GM21360 (cell line): ENCODE data around the gene TMEM178B.
"Not testable (repeated sequence)": the region's sequence is repeated elsewhere in the genome, so short reads cannot be mapped to it uniquely, and the experiment has no call there.

ENCODE experiments used
- ATAC-seq: cut with Tn5 transposase; IDR thresholded peaks from one replicate; pipeline ENCODE4 v1.9.1; 2021; ENCODE audit warnings: mild to moderate bottlenecking, moderate library complexity; ENCODE audit not compliant: unreplicated experiment

The TMEM178B gene

DNA sequence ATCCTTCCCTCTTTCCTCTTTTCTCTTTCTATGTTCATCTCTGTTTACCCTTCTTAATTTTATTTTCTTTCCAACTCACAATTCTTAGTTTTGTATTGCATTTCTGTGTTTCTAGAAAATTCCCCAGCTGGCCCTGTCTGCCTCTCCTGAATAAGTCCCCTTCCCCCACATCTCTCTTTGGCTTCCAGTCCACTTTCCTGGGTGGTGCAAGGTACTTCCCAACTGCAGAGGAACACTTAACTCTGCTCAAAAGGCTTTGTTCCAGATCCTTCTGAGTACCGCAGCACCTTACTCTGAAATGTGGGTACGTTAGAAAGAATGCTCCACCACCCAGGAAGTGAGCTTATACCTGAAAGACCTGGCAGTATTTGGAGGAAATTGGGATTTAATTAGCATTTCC lies 227.0 kb downstream of the TMEM178B start:
- ATAC-seq, result no peak

DNA sequence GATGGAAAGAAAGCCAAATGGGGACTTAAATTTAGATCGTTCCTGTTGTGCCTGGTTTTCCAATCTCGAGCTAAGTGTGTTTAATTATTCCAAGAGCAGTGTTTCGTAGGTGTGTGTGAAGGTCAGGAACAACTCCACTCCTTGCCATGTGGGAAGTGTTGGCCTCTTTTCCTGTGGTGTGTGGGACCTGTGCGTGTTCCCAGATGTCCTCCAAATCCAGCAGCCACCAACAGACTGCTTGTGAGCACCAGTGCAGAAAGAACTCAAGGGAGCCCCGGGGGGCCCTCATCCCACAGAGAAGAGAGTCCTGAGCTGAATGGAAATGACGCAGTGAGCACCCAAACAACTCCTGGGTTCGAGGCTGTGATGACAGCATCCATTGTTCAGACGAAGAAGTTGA lies 227.7 kb downstream of the TMEM178B start:
- ATAC-seq, result no peak

DNA sequence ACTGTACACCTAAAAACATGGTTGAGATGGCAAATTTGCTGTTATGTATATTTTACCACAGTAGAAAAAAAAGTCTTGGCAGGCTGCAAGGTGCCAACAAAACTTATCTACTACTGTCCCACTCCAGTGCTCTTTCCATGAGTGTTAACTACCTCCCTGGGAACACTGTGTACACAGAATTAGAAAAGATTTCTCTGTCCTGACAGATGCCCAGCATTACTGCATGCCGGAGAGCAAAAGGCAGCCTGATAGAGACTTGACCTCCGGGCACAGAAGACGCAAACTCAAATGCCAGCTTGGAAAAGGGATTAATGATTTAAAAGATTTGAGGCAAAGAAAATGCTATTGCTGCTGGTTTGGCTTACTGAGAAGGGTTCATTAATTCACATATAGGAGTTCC lies 228.8 kb downstream of the TMEM178B start:
- ATAC-seq, result no peak

DNA sequence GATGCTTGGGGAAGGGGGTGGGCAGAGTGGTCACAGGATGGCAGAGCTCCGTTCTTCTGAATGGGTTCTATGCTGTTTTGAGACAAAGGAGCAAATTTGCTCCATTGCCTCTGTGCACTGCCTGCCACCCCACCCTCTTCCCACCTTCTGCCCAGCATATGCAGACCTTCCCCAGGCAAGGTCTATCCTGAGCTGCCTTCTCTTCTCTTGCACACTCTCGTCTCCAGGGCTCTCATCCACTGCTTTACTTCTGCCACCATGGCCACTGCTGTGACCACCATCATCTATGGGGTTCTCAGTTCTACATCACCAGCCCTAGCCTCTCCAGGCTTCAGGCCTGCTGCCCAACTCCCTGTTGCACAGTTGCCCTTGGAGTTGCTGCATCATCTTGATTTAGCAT lies 230.4 kb downstream of the TMEM178B start:
- no peak for ATAC-seq

DNA sequence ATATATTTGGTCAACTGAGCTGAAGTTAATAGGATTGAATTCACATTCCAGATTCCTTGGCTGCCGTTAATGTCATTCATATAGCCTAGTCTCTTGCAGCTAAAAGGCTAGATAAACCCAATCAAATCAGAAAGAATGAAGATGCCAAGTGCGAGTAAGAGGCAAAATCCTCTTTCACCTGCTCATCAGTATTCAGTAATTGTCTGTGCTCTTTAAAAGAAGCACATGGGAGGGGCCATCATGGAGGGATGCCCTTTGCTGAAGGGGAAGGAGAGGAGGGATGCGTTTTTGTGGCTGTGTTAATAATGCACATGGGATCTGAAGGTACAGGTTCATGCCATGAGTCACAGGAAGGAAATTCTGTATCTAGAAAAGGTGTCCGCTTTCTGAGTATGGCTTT lies 232.2 kb downstream of the TMEM178B start:
- no peak for ATAC-seq

DNA sequence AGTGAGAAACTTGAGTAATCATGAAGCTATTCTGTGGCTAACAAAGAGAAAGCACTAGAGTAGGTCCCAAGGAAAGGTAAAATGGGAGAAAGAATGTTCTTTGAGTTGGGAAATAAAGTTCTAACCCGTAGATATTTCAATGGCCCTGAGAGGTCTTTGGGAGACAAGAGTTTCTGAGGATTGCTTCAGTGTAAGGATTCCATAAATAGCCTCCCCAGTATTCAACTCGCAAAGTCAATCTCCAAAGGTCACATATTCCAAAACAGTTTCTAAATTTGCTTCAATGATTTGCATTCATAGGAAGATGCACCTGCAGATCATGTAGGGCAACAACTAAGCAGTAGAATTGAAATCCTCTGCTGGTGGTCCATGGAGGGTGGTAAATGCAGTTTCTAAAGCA lies 238.5 kb downstream of the TMEM178B start:
- no peak for ATAC-seq

DNA sequence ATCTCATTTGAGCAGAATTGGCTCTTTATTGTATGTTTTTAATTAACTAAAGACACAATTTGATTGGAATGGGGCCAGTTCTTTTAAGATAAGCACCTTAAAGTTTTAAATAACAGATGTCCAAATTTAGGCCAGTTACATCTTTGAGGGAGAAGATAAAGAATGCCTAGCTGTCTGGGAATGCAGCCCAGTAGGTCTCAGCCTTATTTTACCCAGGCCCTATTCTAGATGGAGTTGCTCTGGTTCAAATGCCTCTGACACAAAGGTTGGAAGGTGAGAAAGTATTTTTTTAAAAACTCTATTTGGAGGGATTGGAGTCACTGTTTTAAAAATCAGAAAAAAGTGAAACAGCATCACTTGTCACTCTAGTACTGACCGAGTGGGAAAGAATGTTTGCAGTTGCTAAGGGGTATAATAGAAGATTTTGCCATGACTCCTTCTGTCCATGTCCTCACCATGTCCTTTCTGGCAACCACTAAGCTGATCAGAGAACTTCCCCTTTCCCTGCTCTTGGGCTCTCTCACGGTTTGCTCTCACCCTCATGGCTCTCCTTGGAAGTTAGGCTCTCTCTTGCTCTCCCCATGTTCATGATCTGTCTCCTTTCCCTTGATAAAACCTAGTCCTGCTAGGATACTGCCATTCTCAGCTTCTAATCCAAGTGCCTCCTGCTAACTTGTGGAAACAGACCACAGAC lies 239.1 kb downstream of the TMEM178B start:
- no peak for ATAC-seq

DNA sequence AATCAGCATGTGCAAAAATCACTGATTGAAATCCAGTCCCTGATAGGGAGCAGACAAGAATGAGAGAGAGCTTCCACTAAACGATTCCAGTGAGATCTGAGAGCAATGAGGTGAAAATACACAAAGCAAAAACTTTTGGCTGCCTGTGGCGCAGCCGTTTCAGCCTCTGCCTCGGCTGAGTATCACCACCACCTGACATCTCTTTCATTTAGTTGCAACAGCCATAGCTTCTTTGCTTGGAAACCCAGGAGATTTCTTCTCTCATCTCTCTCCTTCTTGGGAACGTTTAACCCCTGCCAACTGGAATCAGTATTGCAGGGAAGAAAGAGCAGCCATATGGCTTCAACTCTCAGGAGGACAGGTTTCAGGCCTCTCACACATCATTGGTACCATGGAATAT lies 240.0 kb downstream of the TMEM178B start:
- ATAC-seq, result no peak

DNA sequence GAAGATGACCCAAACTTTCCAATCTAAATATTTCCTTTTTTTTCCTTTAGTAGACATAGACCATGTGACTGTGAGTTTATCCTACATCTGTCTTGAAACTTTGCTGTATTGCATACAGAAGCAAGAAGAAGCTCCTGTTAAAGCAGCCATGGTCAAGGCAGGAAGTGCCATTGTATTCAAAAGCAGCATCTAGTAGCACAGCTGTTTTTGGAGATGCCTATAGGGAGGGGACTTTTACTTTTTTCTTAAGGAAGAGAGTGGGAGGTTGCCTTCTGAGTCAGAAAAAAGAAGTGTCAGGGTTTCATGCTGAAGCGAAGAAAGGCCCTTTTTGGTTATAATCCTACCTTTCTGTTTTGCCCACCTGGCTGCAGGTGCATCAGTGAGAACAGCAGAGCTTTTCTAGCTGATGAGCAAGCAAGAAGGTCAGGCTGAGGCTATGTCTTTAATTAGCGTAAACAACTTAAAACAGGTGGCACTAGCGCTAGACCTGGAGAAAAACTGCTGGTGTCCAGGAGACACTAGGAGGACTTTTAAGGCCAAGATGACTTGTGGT lies 243.2 kb downstream of the TMEM178B start:
- no peak for ATAC-seq

DNA sequence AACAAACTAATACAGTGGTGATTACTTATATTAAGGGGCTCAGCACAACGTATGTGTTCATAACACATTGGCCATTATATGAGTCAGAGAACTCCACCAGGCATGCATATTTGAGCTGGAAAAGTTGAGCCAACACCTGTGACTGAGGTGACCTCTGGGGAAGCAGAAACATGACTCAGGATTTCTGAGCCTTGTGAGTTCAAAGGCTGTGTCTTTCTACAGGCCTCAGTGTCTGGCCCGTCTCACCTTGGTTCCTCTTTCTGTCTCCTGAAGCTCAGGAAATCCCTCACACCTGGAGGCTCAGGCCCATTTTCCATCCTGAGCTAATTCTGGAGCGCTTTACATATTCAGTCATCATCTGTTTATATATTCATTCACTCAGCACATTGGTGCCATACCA lies 246.4 kb downstream of the TMEM178B start:
- no peak for ATAC-seq

DNA sequence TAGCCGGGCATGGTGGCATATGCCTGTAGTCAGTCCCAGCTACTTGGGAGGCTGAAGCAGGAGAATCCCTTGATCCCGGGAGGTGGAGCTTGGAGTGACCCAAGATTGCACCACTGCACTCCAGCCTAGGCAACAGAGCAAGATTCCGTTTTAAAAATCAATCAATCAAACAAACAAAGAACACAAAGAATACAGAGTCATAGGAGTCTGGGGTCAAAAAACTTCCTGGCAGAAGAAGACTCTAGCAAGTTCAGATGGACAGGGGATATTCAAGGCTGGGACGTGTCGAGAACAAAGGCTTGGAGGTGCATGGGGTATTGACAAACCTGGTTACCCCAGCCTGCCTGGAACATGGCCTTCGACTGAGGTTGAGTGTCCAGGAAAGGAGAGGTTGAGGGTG lies 248.5 kb downstream of the TMEM178B start:
- no peak for ATAC-seq

DNA sequence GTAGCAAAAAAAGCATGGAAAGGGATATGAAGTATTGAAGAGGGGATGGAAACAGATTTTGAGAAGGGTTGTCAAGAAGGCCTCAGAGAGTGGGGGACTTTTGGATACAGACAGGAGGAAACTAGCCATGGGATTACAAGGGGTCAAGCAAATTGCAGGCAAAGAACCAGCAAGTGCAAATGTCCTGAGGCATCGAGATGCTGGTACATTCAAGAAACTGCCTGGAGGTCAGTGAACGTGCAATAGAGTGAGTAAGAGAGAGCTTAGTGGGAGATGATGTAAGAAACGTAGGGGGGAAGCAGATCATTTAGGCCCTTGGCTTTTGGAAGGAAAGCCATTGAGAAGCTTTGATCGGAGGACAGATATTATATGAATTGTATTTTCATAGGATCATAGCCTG lies 250.0 kb downstream of the TMEM178B start:
- ATAC-seq, result no peak

DNA sequence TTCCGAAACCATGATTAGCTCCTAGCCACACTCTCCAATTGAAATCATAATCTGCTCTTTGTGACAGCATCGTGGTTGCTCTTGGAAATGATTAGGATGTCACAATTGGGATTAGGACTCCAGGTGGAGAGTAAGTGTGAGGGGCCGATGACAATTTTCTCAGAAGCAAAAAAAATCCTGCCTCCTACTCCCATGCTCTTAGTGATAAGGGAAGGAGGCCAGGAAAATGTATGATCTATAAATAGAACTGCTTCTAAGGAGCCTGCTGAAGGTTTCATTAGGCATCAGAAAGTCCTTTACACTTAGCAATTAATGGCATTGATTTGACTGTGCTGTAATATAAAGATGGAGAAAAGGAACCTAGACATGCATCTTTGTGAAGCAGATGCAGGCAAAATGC lies 251.0 kb downstream of the TMEM178B start:
- ATAC-seq, result no peak

DNA sequence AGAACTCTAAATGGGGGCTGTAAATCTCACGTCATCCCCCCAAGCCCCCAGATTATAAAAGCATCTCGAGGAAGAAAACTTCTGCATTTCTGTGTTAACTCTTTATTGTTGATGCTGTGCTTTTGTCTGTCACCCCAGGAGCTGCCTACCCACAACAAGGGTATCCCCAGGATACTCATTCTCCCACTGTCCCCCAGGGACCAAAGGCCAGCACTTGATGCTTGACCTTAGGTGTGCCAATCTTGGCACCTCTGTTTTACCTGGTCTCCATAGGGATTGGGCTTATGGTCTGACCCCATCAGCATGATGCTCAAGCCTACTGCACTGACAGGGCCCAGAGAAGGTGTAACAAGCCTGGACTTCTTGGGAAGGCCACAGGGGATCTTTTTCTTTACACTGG lies 251.4 kb downstream of the TMEM178B start:
- no peak for ATAC-seq

DNA sequence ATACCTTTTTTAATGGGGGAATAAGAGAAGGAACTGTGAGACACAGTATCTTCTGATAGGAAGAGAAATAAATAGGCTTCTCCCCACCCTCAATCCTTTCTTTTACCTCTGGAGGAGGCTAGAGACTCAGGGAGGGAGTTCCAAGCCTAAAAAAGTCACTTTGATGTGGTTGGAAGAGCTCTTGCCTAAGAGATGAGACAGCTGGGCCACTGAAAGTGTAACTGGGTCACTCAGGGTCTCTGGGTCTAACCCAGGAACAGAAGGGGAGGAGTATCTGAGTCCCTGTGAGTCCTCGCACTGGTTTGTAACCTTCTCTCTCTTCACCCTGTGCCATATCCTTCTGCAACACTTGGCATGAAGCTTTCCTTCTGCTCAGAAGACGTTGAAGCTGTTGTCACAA lies 254.4 kb downstream of the TMEM178B start:
- no peak for ATAC-seq

DNA sequence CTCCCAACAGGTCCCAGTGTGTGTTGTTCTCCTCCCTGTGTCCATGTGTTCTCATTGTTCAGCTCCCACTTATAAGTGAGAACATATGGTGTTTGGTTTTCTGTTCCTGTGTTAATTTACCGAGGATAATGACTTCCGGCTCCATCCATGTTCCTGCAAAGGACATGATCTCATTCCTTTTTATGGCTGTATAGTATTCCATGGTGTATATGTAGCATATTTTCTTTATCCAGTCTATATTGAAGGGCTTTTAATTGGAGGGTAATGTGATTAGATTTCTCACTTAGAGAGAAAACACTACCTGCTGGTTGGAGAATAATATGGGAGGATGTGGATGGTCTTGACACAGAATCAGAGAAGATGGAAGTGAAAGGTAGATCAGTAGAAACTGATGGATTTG lies 256.4 kb downstream of the TMEM178B start:
- ATAC-seq, result not testable (repeated sequence)

DNA sequence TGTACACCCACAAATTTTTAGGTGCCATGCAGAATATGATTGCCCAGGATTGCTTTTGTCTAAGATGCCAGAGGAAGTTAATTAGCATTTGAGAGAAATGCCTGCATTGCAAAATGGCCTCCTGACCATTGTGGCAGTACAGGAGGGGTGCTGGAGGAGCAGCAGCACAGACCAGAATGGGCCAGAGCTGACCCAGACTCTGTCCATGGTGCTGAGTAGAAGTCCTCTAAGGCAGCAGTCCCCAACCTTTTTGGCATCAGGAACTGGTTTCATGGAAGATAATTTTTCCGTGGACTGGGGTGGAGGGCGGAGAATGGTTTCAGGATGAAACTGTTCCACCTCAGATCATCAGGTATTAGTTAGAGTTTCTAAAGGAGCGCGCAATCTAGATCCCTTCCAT lies 259.6 kb downstream of the TMEM178B start:
- ATAC-seq, result no peak

DNA sequence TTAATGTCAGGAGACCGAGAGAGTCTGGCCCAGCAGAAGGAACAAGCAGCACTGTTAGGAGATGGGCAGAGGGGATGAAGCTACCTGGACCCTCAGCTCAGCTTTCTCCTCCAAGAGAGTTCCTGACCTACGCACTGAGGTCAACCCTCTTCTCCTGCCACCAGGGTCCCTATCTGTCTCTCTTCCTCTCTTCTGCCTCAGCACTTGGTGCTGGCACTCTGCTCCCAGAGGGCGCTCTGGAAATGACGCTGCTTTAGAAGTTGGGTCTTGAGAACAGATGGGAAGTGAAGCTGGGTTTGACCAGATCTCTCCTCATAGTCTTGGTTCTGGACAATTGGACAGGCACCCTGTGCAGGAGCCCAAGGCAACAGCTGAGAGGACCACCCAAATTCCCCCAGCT lies 261.3 kb downstream of the TMEM178B start:
- no peak for ATAC-seq

DNA sequence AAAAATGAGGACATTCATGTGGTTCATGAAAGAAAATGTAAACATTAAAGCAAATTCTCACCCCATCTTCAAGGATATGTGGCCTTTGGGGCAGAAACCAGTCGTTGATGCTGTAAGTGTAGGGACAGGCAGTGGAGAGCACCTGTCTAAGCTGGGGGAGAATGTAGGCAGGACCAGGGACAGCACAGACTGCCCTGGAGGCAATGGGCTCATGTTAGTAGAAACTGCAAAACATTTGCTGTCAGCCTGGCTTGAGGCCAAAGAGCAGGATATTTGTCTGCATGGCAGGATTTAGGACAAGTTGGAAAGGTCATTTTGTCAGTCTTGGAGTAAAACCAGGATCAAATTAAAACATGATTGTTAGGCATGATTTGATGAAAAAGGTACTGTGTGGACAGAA lies 265.7 kb downstream of the TMEM178B start:
- no peak for ATAC-seq

DNA sequence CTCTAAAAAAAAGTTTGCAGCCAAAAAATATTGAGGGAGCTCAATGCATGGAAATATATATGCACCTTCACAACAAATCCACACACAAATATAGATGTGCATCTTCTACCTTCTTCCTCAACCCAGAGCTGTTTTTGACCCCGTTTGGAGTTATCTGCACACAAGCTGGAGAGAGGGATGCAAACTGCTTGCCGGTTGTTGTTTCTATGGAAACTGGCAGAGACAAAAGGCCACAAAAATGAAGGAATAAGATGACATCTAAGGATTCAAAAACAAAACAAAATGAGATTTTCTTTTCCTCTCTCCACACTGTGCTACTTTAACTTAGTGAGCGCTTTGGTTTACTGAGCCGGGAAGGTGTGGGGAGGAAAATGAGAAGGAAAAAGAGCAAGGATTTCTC lies 267.1 kb downstream of the TMEM178B start:
- ATAC-seq, result no peak

DNA sequence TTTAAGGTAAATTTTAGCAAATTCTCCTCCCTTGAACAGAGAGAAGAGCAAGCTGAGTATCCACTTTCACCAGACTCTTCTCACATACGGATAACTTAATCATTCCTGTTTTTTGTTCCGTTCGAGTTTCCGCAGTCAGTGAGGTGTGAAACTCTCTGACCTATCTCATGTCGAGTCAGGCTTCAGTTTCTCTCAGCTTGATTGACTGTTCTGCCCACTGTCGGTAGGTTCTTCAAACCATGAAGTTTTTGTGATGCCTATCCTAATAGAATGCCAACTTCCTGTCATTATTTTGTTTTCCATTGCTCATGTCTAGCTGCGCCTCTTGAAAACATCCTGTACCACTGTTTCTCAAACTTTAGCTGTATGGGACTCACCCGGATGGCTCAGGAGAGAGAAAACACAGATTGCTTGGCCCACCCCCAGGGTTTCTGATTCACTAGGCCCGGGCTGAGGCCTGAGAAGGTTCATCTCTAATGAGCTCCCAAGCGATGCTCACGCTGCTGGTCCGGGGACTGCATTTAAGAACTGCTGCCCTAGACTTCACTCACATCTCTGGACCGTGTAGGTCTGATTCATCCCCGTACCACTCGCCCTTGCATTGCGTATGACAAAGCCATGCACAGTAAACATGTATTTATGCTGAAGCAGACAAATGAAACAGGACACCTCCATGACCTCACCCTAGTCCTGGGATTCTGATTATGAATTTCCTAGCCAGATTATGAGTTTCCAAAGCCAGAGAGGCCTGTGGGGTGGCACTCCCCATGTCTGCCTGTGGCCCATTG lies 269.0 kb downstream of the TMEM178B start:
- ATAC-seq, result no peak

DNA sequence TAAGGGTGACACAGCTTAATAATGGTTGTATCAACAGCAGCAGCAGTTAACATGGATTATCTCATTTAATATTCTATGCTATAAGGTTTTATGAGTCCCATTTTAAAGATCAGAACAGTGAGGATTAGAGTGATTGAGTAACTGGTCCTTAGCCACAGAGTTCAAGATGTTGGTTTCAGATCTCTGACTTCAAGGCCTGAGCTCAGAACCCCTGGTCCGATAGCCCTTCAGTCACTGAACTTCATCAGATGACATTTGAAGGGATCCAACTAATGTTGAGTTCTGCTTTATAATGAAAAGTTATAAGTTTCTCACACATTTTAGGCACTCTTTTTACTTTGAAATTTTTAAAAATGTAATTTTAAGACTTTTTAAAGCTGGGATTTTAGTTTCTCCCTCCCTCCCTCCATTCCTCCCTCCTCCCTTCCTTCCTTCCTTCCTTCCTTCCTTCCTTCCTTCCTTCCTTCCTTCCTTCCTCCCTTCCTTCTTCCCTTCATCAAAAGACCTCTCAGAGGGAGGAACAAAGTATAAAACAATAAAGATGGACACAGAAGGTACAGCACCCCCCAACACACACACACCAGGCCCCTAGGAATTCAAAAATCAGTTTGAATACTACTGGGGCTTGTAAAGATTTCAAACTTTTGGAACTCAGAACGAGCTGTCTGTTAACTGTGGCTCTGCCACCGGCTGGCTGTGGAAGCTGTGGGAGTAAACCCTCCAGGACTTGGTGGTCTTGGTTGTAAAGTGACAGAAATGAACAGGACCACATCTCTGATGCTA lies 270.5 kb downstream of the TMEM178B start:
- ATAC-seq, result no peak
